HTR-8/SVneo (cell line): ENCODE results near the gene CXorf66.
"Not testable (repeated sequence)": the region's sequence is repeated elsewhere in the genome, so short reads cannot be mapped to it uniquely, and the experiment has no call there.

Experiments
- DNase-seq: peaks from one replicate; pipeline ENCODE4 v3.0.0; 2011; ENCODE audit warnings: low spot score, mixed read lengths; ENCODE audit not compliant: insufficient read length
- FAIRE-seq: peaks from 2 replicates; lab custom pipeline; 2011; peaks lifted over from hg19 to GRCh38; lab: Jason Lieb, UNC

Gene CXorf66

GRCh38 chrX:139930916-139931645, 34.2 kb downstream of the CXorf66 start:
- no peak for DNase-seq
- FAIRE-seq = no peak

GRCh38 chrX:139930401-139930800, 34.9 kb downstream of the CXorf66 start:
- DNase-seq = no peak
- FAIRE-seq = no peak

- DNase-seq (no peak), FAIRE-seq (no peak)
These were observed 35.4 kb downstream of the CXorf66 start for GRCh38 chrX:139929876-139930275.

GRCh38 chrX:139924696-139925095, 40.6 kb downstream of the CXorf66 start:
- no peak for FAIRE-seq
- no peak for DNase-seq

DNA sequence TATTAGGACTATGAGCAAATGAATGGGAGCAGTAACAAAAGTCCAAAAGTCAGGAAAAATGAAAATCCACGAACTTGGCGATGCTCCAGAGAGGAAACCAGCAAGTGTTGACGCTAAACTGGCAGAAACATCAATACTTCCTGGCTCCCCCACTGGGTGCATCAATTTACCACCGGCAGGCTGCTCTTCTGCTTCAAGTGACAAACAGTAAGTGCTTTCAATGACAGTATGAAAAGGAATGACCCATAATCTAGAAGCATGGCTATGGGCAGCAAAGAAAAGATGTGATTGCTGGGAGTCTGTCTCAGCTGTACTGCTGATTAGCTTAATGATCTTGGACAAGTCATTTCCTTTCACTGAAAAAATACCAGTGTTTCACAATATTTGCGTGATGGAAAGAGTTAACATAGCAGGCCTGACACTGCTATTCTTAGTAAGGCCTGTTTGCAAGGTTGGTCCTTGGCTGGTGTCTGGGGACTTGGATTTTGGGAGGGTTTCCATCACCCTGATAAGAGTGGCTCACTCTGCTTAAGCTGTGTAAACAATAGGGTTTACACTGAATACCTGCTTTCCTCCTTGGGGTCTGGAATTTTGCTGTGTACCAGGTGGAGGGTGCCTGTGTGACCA, 41.1 kb downstream of the CXorf66 start:
- FAIRE-seq (no peak), DNase-seq (no peak)

GRCh38 chrX:139921142-139921541, 44.2 kb downstream of the CXorf66 start:
- DNase-seq, FAIRE-seq: not testable (repeated sequence)

DNA sequence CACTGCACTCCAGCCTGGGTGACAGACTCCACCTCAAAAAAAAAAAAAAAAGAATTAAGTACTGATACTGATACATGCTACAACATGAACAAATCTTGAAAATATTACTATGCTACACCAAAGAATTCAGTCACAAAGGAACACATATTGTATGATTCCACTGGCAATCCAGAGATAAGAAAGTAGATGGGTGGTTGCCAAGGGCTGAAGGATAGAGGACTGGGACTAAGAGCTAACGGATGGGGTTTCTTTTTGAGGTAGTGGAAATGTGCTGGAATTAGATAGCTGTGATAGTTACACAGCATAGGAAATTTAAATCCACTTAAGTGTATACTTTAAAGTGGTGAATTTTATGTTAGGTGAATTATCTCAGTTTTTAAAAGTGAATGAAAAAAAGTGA, 45.0 kb downstream of the CXorf66 start:
- no peak for FAIRE-seq
- DNase-seq = no peak

DNA sequence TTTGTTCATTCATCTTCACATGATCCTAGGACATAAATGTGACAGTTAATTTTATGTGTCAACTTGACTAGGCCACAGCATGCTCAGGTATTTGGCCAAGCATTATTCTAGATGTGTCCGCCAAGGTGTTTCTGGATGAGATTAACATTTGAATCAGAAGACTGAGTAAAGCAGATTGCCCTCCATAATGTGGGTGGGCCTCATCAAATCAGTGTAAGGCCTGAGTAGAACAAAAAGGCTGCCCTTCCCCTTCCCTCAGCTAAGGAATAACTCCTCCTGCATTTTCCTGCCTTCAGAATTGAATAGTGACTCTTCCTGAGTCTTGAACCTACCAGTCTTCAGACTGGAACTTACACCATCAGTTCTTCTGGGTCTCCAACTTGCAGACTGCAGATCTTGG, 50.9 kb downstream of the CXorf66 start:
- no peak for FAIRE-seq
- DNase-seq = no peak

GRCh38 chrX:139909712-139910111, 55.6 kb downstream of the CXorf66 start:
- FAIRE-seq = no peak

GRCh38 chrX:139907078-139907477, 58.2 kb downstream of the CXorf66 start:
- FAIRE-seq (no peak), DNase-seq (no peak)

More at GRCh38 chrX:139909712-139910111, 55.6 kb downstream of the CXorf66 start:
- no peak for DNase-seq

GRCh38 chrX:139905743-139906142, 59.6 kb downstream of the CXorf66 start:
- FAIRE-seq = no peak
- no peak for DNase-seq
